Coronary artery (tissue), 2 donors: ENCODE results near the gene UBR3.
"Not testable (repeated sequence)": the region's sequence is repeated elsewhere in the genome, so short reads cannot be mapped to it uniquely, and the experiment has no call there.

Experiments used
- DNase-seq: peaks from one replicate; pipeline ENCODE4 v3.0.0-alpha.2; 2017; ENCODE audit warnings: low spot score
- H3K27ac ChIP-seq, 2 donors: fragments of 200-600 bp; sonication (generic); one replicate each; pipeline ENCODE4 v1.5.1; 2016 to 2019
- H3K4me3 ChIP-seq: fragments of 200-600 bp; sonication (generic); 2 replicates; pipeline ENCODE4 v1.5.1; 2016; ENCODE audit warnings: mild to moderate bottlenecking, moderate library complexity
- TF ChIP-seq, protein P1 (sequence below): fragments of 200-600 bp; sonication (generic); IDR thresholded peaks from one replicate; pipeline ENCODE4 v1.5.1; 2019; ENCODE audit warnings: antibody characterized with exemption

Gene UBR3

DNA sequence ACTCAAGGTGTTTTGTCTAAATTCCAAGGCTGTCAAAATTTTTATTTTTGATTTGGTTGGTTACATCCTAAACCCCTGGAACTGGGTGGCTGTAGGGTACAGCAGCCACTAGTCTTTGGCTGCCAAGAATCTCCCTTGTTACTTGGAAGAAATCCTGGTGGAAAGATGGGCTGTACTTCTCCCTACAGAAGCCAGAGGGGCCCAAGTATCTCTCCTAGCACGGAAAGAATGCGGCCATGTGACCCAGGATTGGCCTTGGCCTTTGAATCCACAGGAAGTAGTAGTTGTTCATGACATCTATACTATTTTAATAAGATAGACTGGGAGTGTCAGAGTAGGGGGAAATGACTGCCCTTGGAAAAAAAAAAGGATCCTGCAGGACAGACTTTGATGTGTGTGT lies 296.3 kb downstream of the UBR3 start:
- Histone ChIP-seq H3K4me3 (no peak overlapping the region), H3K27ac (no peak overlapping the region)
- no peak for DNase-seq
- TF ChIP-seq, protein P1, sequence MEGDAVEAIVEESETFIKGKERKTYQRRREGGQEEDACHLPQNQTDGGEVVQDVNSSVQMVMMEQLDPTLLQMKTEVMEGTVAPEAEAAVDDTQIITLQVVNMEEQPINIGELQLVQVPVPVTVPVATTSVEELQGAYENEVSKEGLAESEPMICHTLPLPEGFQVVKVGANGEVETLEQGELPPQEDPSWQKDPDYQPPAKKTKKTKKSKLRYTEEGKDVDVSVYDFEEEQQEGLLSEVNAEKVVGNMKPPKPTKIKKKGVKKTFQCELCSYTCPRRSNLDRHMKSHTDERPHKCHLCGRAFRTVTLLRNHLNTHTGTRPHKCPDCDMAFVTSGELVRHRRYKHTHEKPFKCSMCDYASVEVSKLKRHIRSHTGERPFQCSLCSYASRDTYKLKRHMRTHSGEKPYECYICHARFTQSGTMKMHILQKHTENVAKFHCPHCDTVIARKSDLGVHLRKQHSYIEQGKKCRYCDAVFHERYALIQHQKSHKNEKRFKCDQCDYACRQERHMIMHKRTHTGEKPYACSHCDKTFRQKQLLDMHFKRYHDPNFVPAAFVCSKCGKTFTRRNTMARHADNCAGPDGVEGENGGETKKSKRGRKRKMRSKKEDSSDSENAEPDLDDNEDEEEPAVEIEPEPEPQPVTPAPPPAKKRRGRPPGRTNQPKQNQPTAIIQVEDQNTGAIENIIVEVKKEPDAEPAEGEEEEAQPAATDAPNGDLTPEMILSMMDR = no peak

DNA sequence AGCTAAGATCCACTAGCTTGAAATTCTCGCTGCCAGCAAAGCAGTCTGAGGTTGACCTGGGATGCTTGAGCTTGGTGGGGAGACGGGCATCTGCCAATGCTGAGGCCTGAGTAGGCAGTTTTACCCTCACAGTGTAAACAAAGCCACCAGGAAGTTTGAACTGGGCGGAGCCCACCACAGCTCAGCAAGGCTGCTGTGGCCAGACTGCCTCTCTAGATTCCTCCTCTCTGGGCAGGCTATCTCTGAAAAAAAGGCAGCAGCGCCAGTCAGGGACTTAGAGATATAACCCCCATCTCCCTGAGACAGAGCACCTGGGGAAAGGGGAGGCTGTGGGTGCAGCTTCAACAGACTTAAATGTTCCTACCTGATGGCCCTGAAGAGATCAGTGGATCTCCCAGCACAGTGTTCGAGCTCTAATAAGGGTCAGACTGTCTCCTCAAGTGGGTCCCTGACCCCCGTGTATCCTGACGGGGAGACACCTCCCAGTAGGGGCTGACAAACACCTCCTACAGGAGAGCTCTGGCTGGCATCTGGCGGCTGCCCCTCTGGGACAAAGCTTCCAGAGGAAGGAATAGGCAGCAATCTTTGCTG lies 299.0 kb downstream of the UBR3 start:
- not testable (repeated sequence) for H3K27ac ChIP-seq, DNase-seq, H3K4me3 ChIP-seq
